Neural cell (in vitro differentiated cells): Measurements from ENCODE around the gene CDC42BPB.

Experiments
- CTCF ChIP-seq: fragments of 450-650 bp; IDR thresholded peaks from 2 replicates; pipeline ENCODE4 v1.5.1; 2014; ENCODE audit warnings: antibody characterized with exemption, mild to moderate bottlenecking, moderate library complexity; ENCODE audit not compliant: poor library complexity, severe bottlenecking
- EP300 ChIP-seq: fragments of 450-650 bp; conservative IDR thresholded peaks from 2 replicates; pipeline ENCODE4 v1.6.1; 2014; ENCODE audit warnings: antibody characterized with exemption, mild to moderate bottlenecking, moderate library complexity; ENCODE audit not compliant: poor library complexity, severe bottlenecking
- EZH2 ChIP-seq: fragments of 200-600, 300-800 bp; shearing (Covaris generic), sonication (generic); IDR thresholded peaks from 2 replicates; pipeline ENCODE4 v1.6.1; 2014; ENCODE audit warnings: antibody characterized with exemption, low read length, borderline replicate concordance, mild to moderate bottlenecking; ENCODE audit not compliant: insufficient read depth, poor library complexity, severe bottlenecking
- MXI1 ChIP-seq: fragments of 450-650 bp; conservative IDR thresholded peaks from 2 replicates; pipeline ENCODE4 v1.6.1; 2014; ENCODE audit warnings: antibody characterized with exemption, mild to moderate bottlenecking; ENCODE audit not compliant: poor library complexity, severe bottlenecking
- POLR2AphosphoS5 ChIP-seq: IDR thresholded peaks from 2 replicates; pipeline ENCODE4 v1.6.1; 2012
- RAD21 ChIP-seq: fragments of 450-650 bp; conservative IDR thresholded peaks from 2 replicates; pipeline ENCODE4 v1.6.1; 2014; ENCODE audit warnings: antibody characterized with exemption, mild to moderate bottlenecking, moderate library complexity
- REST ChIP-seq: IDR thresholded peaks from 2 replicates; pipeline ENCODE4 v1.6.1; 2012; ENCODE audit warnings: borderline replicate concordance
- SMC3 ChIP-seq: fragments of 450-650 bp; conservative IDR thresholded peaks from 2 replicates; pipeline ENCODE4 v1.6.1; 2014; ENCODE audit warnings: antibody characterized with exemption, mild to moderate bottlenecking, moderate library complexity; ENCODE audit not compliant: poor library complexity
- TAF1 ChIP-seq: IDR thresholded peaks from 2 replicates; pipeline ENCODE4 v1.6.1; 2012; ENCODE audit warnings: low read depth

GRCh38 chr14:103081951-103082350, 24.6 kb upstream of the CDC42BPB start:
- TF ChIP-seq MXI1 (no peak), REST (no peak), CTCF (no peak), EP300 (no peak), TAF1 (no peak), POLR2AphosphoS5 (no peak), EZH2 (no peak), RAD21 (no peak), SMC3 (no peak)
